Panc1 (cell line): ENCODE measurements around the gene TUBGCP3. TPM values are rescaled to one million over a fixed set of nuclear protein-coding genes. Genes with fewer than 3 reads are reported as not detected.

Experiments
- ATAC-seq: fragments of 200-7000 bp; cut with Tn5 transposase; 2 replicates; pipeline ENCODE4 v1.9.1; 2020; ENCODE audit warnings: mild to moderate bottlenecking, moderate library complexity
- BruUV-seq: library from RNA; stranded (reverse); fragments of 400-500 nt; replicated peaks from 2 replicates; lab custom pipeline; 2021; lab: Mats Ljungman, UMichigan
- CTCF ChIA-PET: fragments of 300-600 bp; sonication (Branson Sonifier 250); formaldehyde crosslinking; loops from one replicate; lab custom pipeline; 2022; ENCODE audit warnings: antibody characterized with exemption; lab: Charles Lee
- POLR2A ChIA-PET: fragments of 300-600 bp; sonication (Branson Sonifier 250); formaldehyde crosslinking; loops from one replicate; lab custom pipeline; 2022; ENCODE audit warnings: antibody characterized with exemption; lab: Charles Lee
- DNase-seq: peaks from one replicate; pipeline ENCODE4 v3.0.0-alpha.2; 2010; ENCODE audit warnings: low read depth, low spot score
- H3K27ac ChIP-seq: 2 replicates; pipeline ENCODE4 v1.5.1; 2011; ENCODE audit warnings: mild to moderate bottlenecking, low read length, inconsistent platforms
- H3K27me3 ChIP-seq: fragments of 200-500 bp; sonication (Bioruptor generic); 2 replicates; pipeline ENCODE4 v1.6.0; 2014; ENCODE audit warnings: low read length, inconsistent platforms; ENCODE audit not compliant: control insufficient read depth, insufficient read depth
- H3K36me3 ChIP-seq: fragments of 200-500 bp; sonication (Bioruptor generic); 2 replicates; pipeline ENCODE4 v1.5.1; 2014; ENCODE audit warnings: inconsistent platforms, mild to moderate bottlenecking, low read length, moderate library complexity; ENCODE audit not compliant: control insufficient read depth, insufficient read depth
- H3K4me1 ChIP-seq: 2 replicates; pipeline ENCODE4 v1.5.1; 2011; ENCODE audit warnings: inconsistent platforms, mild to moderate bottlenecking, low read length, moderate library complexity; ENCODE audit not compliant: control insufficient read depth, insufficient read depth
- H3K4me3 ChIP-seq, 2 experiments: 2 replicates each; pipeline ENCODE4 v1.5.1; 2011 to 2012; ENCODE audit warnings: low read depth in 2 of 2, low read length in 2 of 2, mild to moderate bottlenecking in 2 of 2, inconsistent platforms in 1 of 2, moderate library complexity in 1 of 2
- H3K9me3 ChIP-seq: fragments of 200-500 bp; sonication (Bioruptor generic); 2 replicates; pipeline ENCODE4 v1.5.1; 2014; ENCODE audit warnings: low read depth, mild to moderate bottlenecking, inconsistent platforms, low read length, moderate library complexity; ENCODE audit not compliant: control insufficient read depth, insufficient read depth
- CTCF ChIP-seq: fragments of 450-650 bp; IDR thresholded peaks from 2 replicates; pipeline ENCODE4 v1.5.1; 2017; ENCODE audit warnings: mild to moderate bottlenecking
- POLR2AphosphoS5 ChIP-seq: IDR thresholded peaks from 2 replicates; pipeline ENCODE4 v1.6.1; 2012; ENCODE audit warnings: mild to moderate bottlenecking, low read depth, low read length, moderate library complexity
- REST ChIP-seq, 2 experiments: IDR thresholded peaks; 2 replicates each; pipeline ENCODE4 v1.6.1; 2011 to 2012; ENCODE audit warnings: low read depth in 2 of 2, control low read depth in 1 of 2, low read length in 1 of 2, mild to moderate bottlenecking in 1 of 2, moderate library complexity in 1 of 2; ENCODE audit not compliant: insufficient read depth in 1 of 2
- SIN3A ChIP-seq: IDR thresholded peaks from 2 replicates; pipeline ENCODE4 v1.6.1; 2012; ENCODE audit warnings: low read depth, mild to moderate bottlenecking, low read length, moderate library complexity, borderline replicate concordance; ENCODE audit not compliant: insufficient read depth
- TCF7L2 ChIP-seq: IDR thresholded peaks from 2 replicates; pipeline ENCODE4 v1.6.1; 2011; ENCODE audit warnings: mild to moderate bottlenecking, low read depth, low read length, inconsistent platforms
- in situ Hi-C: cut with HindIII; loops from 2 replicates; pipeline ENCODE4 v1.10.0; 2016; ENCODE audit warnings: low sequenced_read_pairs, low pct_unique_long_range_greater_than_20kb
- intact Hi-C: fragments of 100-400 bp; cut with micrococcal nuclease; formaldehyde crosslinking; loops from one replicate; pipeline ENCODE4 v1.10.0; 2022; ENCODE audit not compliant: unreplicated experiment
- total RNA-seq: library from RNA; stranded (reverse); gene quantifications from one replicate; pipeline ENCODE4 v1.2.1, GENCODE V29; 2021; ENCODE audit not compliant: unreplicated experiment

The TUBGCP3 gene
- total RNA-seq, 1 experiment from 2014 or later = 28.4 TPM

DNA sequence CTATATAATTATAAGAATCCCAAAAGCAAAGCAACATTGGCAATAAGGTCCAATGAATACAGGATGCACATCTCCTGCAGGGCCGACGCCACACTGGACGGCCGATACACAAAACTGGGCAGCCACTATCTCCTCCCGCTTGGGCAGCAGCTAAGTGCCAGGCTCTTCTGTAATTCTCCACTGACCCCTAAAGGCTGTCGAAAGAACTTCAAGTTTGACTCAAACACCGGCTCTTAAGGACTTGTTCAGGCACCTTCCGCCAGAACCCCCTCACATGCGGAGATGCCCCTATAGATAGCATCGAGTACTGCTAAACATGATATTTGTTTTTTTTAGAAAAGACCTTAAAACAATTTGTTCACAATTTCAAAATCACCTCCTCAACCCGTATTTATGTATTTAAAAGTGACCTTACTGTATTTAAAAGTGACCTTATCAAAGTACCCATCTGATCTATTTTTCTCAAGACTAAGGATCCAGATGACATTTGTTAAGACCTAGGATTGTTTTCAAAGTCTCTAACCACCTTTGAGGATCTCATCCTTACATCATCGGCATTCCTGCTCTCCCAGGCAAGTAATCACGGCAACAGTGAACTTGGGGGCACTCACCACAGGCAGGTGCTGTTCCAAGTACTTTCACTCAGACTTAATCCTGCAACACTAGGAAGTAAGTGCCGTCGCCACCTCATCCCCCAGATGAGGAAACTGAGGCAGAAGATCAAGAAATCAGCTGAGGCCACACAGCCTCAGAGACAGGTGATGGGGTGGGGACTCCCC is 77.8 kb downstream of the TUBGCP3 start:
- ChIA-PET POLR2A (no interaction called here), CTCF (no interaction called here)
- TF ChIP-seq REST (IDR thresholded peaks at IDR 0.05; ENCODE audit: insufficient read depth in 1 of 2, low read depth in 2 of 2, low read length in 1 of 2) = no peak
- peak; percentile 52 for TF ChIP-seq CTCF
- Histone ChIP-seq H3K4me1 (no peaks in the 10 kb centered on the region), H3K9me3 (no peaks in the 10 kb centered on the region), H3K27me3 (no peaks in the 10 kb centered on the region), H3K27ac (no peak overlapping the region), H3K36me3 (no peaks in the 10 kb centered on the region; the same call in 1 of the 2 replicates), H3K4me3 (no peak overlapping the region)
- intact Hi-C loops (no loop called here), in situ Hi-C loops (no loop called here)
- no TSS peak for BruUV-seq
- peak; percentile 90 for ATAC-seq
- DNase-seq = no peak

- intact Hi-C loops (no loop called here), in situ Hi-C loops (no loop called here)
- TF ChIP-seq SIN3A = no peak
- H3K4me3 ChIP-seq = no peak overlapping the region
- H3K27ac ChIP-seq = no peak overlapping the region
- ChIA-PET POLR2A (no interaction called here), CTCF (no interaction called here)
- H3K4me1 ChIP-seq = no peaks in the 10 kb centered on the region
- H3K27me3 ChIP-seq = no peaks in the 10 kb centered on the region
- ATAC-seq (no peak), DNase-seq (no peak)
- H3K36me3 ChIP-seq = no peaks in the 10 kb centered on the region; the same call in 1 of the 2 replicates
- no peaks in the 10 kb centered on the region for H3K9me3 ChIP-seq
- no TSS peak for BruUV-seq
Observed at GRCh38 chr13:112509190-112509589, 78.8 kb downstream of the TUBGCP3 start.

DNA sequence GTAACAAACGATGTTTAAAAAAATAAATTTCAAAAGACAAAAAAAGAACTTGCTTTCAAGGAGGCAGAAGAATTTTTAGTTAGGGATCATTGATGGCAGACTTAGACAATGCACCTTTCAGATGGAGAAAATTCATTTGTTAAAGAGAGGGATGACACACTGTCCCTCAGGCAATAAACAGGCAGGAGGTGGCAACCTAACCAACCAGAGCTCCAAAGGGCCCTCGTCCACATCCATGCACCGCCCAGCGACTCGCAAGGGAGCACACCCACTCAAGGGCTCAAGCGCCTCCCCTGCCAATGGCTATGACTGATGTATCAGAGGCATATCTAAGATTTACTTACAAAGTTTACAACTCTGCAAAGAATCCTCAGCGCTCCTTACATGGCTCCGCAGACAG is 81.9 kb downstream of the TUBGCP3 start:
- Histone ChIP-seq H3K27me3 (no peaks in the 10 kb centered on the region), H3K36me3 (no peaks in the 10 kb centered on the region; the same call in 1 of the 2 replicates), H3K4me3 (no peak overlapping the region), H3K9me3 (no peaks in the 10 kb centered on the region), H3K4me1 (no peaks in the 10 kb centered on the region), H3K27ac (no peak overlapping the region)
- no peak for TF ChIP-seq CTCF
- TF ChIP-seq REST (IDR thresholded peaks at IDR 0.05; ENCODE audit: insufficient read depth in 1 of 2, low read depth in 2 of 2, low read length in 1 of 2) = no peak
- TF ChIP-seq POLR2AphosphoS5 = no peak
- TF ChIP-seq SIN3A = no peak
- no peak for TF ChIP-seq TCF7L2
- ATAC-seq (no peak), DNase-seq (no peak)
- BruUV-seq = no TSS peak
- in situ Hi-C loops (no loop called here), intact Hi-C loops (no loop called here)
- ChIA-PET CTCF (no interaction called here), POLR2A (no interaction called here)
